Measurements from ENCODE around the gene ZFYVE28.

The ZFYVE28 gene

GRCh38 chr4:2268357-2269205, 149.9 kb downstream of the ZFYVE28 start:
- no peak for DNase-seq

- DNase-seq = no peak
Observed at GRCh38 chr4:2267841-2268240, 150.6 kb downstream of the ZFYVE28 start.

GRCh38 chr4:2267320-2267811, 151.1 kb downstream of the ZFYVE28 start:
- DNase-seq = no peak

- DNase-seq = no peak
Observed at GRCh38 chr4:2266821-2267220, 151.6 kb downstream of the ZFYVE28 start.

- DNase-seq = no peak
Observed at GRCh38 chr4:2266181-2266580, 152.3 kb downstream of the ZFYVE28 start.

- no peak for DNase-seq
Observed at GRCh38 chr4:2265113-2266110, 153.0 kb downstream of the ZFYVE28 start.

GRCh38 chr4:2264481-2265041, 153.9 kb downstream of the ZFYVE28 start:
- DNase-seq = no peak

GRCh38 chr4:2263926-2264321, 154.5 kb downstream of the ZFYVE28 start:
- DNase-seq = no peak

GRCh38 chr4:2262944-2263250, 155.5 kb downstream of the ZFYVE28 start:
- DNase-seq = no peak

- DNase-seq = peak; percentile 97 to 99
Observed at GRCh38 chr4:2262145-2262943, 156.1 kb downstream of the ZFYVE28 start.

GRCh38 chr4:2261853-2262144, 156.6 kb downstream of the ZFYVE28 start, which contains the start of gene MXD4:
Gene MXD4 (minus strand): TSS chr4:2262109. CDS start chr4:2261980, 129 bp downstream.
- DNase-seq = no peak

GRCh38 chr4:2261110-2261852, 157.2 kb downstream of the ZFYVE28 start:
- peak; percentile 28 to 45 for DNase-seq

GRCh38 chr4:2260344-2261109, 157.9 kb downstream of the ZFYVE28 start:
- DNase-seq = no peak

- no peak for DNase-seq
Observed at GRCh38 chr4:2259541-2260343, 158.7 kb downstream of the ZFYVE28 start.

GRCh38 chr4:2259036-2259540, 159.4 kb downstream of the ZFYVE28 start:
- DNase-seq = no peak

GRCh38 chr4:2258091-2259035, 160.1 kb downstream of the ZFYVE28 start:
- no peak for DNase-seq

GRCh38 chr4:2257361-2258081, 160.9 kb downstream of the ZFYVE28 start:
- DNase-seq = no peak

GRCh38 chr4:2256781-2257191, 161.7 kb downstream of the ZFYVE28 start:
- DNase-seq = no peak
